ENCODE results near the gene ZNF30.
A peak's percentile ranks its signal among the peaks of the same experiment; 100 is the strongest.

The ZNF30 gene

DNA sequence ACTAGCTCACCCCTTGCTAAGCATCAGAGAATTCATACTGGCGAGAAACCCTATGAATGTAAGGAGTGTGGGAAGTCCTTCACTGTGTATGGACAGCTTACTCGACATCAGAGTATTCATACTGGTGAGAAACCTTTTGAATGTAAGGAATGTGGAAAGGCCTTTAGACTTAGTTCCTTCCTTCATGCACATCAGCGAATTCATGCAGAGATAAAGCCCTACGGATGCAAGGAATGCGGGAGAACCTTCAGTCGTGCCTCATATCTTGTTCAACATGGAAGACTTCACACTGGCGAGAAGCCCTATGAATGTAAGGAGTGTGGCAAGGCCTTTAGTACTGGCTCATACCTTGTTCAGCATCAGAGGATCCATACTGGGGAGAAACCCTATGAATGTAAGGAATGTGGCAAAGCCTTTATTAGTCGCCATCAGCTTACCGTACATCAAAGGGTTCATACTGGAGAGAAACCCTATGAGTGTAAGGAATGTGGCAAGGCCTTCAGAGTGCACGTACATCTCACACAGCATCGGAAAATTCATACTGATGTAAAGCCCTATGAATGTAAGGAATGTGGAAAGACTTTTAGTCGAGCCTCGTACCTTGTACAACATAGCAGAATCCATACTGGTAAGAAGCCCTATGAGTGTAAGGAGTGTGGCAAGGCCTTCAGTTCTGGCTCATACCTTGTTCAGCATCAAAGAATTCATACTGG lies 17.3 kb downstream of the ZNF30 start:
- TF ChIP-seq GATA2 (IDR thresholded peaks at IDR 0.05; ENCODE audit: low read depth, low read length): no peak
- TF ChIP-seq GATA3 (IDR thresholded peaks at IDR 0.05; ENCODE audit: low read depth, low read length): no peak

DNA sequence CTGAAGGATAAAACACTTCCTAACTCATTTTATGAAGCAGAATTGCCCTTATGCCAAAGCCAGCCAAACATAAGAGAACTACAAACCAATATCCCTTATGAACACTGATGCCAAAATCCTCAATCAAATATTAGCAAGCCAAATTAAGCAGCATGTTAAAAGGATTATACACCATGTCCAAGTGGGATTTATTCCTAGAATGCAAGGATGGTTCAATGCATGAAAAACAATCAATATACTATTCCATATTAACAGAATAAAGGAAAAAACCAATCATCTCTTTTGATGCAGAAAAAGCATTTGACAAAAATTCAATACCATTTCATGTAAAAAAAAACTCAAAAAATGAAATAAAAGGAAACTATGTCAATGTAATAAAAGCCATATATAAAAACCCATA lies 26.4 kb downstream of the ZNF30 start:
- TF ChIP-seq GATA2 (IDR thresholded peaks at IDR 0.05; ENCODE audit: low read depth, low read length): no peak
- no peak for TF ChIP-seq GATA3 (IDR thresholded peaks at IDR 0.05; ENCODE audit: low read depth, low read length)

DNA sequence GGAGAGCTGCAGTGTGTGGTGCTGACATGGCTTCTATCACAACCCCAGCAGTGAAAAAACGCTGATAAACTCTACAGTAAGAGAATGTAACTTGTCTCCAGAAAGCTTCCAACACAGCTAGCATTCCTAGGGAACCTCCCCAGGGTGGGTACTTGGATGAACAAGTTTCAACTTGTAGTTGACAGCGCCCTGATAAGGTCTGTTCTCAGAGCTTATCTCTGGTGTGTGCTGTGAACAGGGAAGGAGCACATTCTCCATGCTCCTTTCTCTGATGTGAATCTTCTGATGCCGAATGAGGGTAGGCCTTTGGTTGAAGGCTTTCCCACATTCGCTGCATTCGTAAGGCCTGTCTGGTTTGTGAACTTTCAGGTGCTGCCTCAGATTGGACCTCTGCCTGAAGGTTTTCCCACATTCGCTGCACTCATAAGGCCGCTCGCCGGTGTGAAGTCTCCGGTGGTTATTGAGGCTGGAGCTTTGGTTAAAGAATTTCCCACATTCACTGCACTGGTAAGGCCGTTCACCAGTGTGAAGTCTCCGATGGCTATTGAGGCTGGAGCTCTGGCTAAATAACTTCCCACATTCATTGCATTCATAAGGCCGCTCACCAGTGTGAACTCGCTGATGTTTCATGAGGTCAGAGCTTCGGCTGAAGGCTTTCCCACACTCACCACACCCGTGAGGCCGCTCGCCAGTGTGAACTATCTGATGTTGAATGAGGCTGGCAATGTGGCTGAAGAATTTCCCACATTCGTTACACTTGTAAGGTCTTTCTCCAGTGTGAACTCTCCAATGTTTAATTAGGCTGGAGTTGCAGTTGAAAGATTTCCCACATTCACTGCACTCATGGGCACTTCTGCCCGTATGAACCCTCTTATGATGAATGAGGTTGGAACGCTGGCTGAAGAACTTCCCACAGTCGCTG lies 31.4 kb downstream of the ZNF30 start:
- TF ChIP-seq GATA3 (IDR thresholded peaks at IDR 0.05; ENCODE audit: low read depth, low read length) (no peak), GATA2 (IDR thresholded peaks at IDR 0.05; ENCODE audit: low read depth, low read length) (no peak)

DNA sequence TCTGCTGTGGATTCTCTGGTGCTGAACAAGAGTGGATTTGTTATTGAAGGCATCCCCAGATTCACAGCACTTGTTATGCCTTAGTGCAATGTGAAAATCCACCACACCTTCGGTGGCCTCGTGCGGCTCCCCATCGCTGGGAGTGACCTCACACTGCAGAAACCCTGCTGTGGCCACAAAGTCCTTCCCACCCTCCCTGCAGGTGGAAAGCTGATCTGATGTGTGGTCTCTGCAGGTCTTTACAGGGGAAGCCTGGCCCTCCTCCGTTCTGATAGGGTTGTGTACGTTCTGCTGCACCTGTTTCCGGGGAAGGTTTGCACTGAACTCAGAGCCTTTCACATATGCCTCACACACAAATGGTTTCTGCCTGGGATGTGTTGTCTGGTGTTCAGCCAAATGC lies 32.3 kb downstream of the ZNF30 start:
- TF ChIP-seq GATA3 (IDR thresholded peaks at IDR 0.05; ENCODE audit: low read depth, low read length) (no peak), GATA2 (IDR thresholded peaks at IDR 0.05; ENCODE audit: low read depth, low read length) (no peak)

DNA sequence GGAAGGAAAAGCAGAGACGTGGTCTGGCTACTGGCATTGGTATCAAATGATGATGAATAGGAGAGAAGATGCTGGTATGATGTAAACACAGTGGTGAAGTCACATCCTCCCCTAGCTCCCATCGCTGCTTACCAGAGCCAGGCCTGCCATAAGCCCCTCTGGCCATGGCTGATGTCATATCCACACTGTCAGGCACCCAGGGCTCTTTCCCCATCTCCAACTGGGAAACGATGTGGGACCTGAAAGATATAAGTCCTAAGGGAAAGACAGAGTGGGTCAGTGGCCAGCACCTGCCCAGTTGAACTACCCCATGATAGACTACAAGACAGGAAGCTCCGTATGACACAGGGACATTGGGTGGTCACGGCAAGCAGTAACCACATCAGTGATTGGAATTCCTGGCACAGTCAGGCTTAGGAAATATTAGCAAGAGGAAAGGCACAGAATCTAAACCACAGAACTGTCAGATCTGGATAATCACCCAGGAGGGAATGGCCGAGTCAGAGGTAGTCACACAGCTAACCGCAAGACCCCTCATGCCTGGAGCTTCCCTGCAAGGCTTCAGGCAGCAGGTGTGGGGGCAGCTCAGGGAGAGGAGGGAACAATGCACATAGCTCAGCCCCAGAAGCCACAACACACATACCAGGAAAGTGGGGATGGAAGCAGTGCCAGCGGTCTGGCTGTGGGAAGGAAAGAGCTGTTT lies 33.6 kb downstream of the ZNF30 start:
- TF ChIP-seq GATA3 (IDR thresholded peaks at IDR 0.05; ENCODE audit: low read depth, low read length) (no peak), GATA2 (IDR thresholded peaks at IDR 0.05; ENCODE audit: low read depth, low read length) (no peak)

DNA sequence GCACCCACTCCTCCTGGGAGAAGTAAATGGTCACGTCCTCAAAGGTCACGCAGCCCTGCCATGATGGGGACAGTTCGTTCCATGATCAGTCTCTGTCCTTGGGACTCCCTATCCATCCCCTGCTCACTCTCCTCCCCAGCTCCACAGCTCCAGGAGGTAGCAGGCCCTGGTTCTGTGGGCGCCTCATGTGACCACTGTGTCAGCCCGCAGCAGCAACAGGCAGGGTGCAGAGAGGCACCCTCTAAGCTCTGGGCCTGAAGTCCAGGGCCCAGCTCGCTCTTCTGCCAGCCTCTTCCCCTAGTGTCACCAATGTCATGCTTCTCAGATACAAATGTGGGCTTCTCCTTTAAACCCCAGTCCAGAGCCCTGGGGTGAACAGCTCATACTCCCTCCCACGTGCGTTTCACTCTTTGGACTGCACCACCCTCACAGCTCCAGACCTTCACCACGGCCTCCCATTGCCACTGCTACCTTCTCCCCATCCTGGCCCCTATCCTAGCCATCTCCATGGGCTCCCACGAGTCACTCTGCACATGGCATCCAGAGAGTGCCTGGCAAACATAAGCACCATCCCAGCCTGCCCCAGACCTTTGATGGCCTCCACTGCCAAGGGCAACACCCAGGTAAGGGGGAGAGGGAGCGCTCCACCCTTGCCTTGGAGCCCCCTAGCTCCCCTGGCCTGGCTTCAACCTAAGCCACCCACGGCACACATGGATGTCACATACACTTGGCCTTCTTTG lies 34.4 kb downstream of the ZNF30 start:
- no peak for TF ChIP-seq GATA2 (IDR thresholded peaks at IDR 0.05; ENCODE audit: low read depth, low read length)
- TF ChIP-seq GATA3 (IDR thresholded peaks at IDR 0.05; ENCODE audit: low read depth, low read length): no peak

DNA sequence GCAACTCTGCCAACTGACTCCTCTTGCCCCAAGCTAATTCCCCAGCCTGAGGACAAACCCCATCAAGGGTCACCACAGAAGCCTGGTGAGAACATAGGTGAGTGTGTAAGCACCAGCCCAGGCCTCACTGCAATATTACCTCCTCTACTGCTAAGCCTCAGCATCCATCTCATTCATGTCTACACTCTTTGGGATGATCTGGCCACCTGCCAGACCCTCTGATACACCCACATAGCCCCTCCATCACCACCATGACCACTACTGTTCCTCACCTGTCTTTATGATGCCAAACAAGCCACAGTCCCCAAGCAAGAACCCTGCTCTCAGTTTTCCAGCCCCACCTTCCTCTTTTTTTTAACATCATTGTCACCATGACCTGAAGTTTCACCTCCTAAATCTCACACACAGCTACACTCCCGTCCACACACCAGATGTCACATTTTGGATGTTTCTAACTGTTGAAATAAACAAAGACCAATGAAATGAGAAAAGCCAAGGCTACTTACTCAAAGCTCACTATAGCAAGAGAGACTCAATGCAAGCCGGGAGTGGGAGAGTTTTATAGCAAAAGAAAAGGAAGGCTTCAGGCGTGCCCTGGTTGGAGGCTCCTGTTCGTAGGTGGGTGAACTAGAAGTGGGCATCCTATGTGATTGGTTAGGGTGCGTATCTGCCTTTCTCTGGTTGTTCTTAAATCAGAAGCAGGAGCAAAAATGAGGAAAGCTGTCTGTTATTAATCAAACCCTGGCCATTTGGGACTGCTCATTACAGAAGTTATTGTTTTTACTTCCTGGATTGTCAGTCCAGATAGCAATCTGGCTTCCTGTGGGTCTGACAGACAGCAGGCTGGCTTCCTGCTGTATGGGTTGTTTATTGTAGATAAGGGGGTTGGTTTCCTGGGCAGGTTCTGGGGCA lies 35.3 kb downstream of the ZNF30 start:
- TF ChIP-seq GATA2 (IDR thresholded peaks at IDR 0.05; ENCODE audit: low read depth, low read length): peak; percentile 97
- TF ChIP-seq GATA3 (IDR thresholded peaks at IDR 0.05; ENCODE audit: low read depth, low read length): peak; percentile 93

DNA sequence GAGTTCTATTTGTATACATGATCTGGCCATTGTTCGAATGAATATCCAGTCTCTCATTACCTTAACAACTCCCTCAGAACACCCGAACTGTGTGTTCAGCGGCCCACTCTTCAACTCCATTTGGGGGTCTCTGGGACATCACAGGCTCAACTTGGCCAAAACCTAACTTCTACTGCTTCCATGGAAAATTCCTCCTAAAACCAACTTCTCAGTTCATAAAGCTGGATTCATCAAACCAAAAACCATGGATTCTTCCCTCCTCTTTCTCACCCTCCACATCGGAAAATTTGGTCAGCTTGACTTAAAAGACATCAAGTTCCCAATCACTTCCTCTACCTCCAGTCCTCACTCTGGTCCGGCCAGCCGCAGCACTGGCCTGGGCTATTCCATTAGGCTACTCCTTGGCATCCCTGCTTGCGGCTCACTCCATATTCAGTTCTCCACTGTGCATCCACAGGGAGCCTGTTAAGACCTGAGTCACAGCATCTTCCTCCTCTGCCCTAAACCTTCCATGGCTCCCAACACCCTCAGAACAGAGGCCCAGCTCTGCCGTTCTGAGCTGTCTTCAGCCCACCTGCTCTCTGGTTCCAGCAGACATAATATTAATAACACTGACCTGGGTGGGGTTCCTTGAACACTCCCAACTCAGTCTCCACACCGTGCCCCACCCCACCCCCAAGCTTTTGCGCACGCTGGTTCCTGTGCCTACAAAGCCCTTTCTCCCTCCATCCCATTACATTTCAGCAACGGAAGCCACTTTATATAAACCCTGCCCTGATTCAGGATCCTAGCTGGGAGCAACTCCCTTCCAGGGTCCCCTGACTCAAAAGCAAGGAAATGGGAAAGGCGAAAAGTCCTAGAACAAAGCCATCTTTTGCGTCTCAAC lies 36.2 kb downstream of the ZNF30 start:
- no peak for TF ChIP-seq GATA2 (IDR thresholded peaks at IDR 0.05; ENCODE audit: low read depth, low read length)
- no peak for TF ChIP-seq GATA3 (IDR thresholded peaks at IDR 0.05; ENCODE audit: low read depth, low read length)

DNA sequence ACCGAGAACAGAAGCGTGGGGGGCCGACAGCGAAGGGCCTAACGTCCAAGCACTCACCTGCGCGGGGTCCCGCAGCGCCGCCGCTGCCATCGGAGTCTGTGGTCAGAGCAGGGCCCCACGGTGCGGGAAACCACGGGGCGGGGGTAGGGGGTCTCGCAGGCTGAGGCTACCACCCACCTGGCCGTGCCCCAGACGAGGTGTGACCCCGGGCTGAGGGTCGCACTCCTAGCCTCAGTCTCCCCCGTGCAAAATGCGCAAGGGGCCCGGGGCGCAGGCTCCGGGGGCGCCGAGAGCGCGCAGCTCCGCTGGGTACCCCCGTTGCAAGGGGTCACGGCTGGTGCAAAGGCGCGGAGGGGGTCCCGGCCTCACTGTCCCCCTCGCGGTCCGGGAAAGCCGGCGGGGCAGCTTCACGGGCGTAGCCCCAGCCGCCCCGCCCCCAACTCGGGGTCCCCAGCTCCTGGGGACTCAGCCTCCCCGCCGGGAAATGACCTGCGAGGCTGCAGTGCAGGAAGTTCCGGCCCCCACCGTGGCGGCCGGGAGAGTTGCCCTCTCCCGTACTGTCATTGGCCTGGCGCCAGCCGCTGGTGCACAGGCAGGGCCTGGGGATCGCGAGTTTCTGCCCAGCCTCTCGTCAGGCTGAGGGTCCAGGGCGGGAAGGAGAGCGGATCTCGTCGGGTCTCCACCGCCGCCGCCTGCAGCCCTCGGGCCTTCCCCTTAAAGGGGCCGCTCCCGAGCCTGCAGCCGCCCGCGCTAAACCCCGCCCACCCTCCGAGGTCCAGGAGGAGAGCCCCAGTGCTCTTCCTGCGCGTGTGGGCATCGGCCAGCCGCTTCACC lies 37.1 kb downstream of the ZNF30 start, which contains the start of gene ZNF792:
Gene ZNF792 (minus strand): TSS at position 657 of the 834 bp plus-strand sequence. CDS start 567 bp downstream, at position 90.
- TF ChIP-seq GATA2 (IDR thresholded peaks at IDR 0.05; ENCODE audit: low read depth, low read length) (no peak), GATA3 (IDR thresholded peaks at IDR 0.05; ENCODE audit: low read depth, low read length) (no peak)

DNA sequence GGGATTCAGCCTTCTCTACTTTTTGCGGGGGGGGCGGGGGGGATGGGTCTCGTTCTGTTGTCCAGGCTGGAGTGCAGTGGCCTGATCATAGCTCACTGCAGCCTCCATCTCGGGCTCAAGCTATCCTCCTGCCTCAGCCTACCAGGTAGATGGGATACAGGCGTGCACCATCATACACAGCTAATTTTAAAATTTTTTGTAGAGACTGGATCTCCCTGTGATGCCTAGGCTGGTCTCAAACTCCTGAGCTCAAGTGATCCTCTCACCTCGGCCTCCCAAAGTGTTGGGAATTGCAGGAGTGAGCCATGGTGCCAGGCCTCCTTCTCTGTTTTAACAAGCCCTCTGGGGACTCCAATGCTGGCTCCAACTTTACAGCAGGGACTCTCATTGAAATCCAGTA lies 37.9 kb downstream of the ZNF30 start:
- TF ChIP-seq GATA2 (IDR thresholded peaks at IDR 0.05; ENCODE audit: low read depth, low read length) (no peak), GATA3 (IDR thresholded peaks at IDR 0.05; ENCODE audit: low read depth, low read length) (no peak)

DNA sequence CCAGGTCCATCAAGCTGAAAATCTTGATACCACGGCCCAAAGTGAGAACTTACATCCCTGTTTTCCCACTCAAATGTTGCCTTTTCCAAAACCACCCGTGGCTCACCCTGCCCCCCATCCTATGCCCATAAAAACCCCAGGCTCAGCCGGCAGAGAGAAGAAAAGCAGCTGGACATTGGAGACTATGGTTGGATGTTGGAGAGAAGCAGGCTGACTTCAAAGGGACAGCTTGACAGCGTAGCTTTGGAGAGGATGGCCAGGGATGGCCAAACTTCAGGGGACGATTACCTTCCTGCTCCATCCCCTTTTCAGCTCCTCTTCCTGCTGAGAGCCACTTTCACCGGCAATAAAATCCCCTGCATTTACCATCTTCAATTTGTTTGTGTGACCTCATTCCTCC lies 40.8 kb downstream of the ZNF30 start:
- TF ChIP-seq GATA2 (IDR thresholded peaks at IDR 0.05; ENCODE audit: low read depth, low read length) (no peak), GATA3 (IDR thresholded peaks at IDR 0.05; ENCODE audit: low read depth, low read length) (no peak)
